Kidney epithelial cell (primary cell): ENCODE data around the gene TSR3. TPM values are rescaled to one million over a fixed set of nuclear protein-coding genes. Genes with fewer than 3 reads are reported as not detected.

Source experiments
- DNase-seq: peaks from one replicate; pipeline ENCODE4 v3.0.0-alpha.2; 2010; ENCODE audit warnings: low read depth
- H3K27me3 ChIP-seq: 2 replicates; pipeline ENCODE4 v1.6.0; 2011; ENCODE audit warnings: low read length; ENCODE audit not compliant: control insufficient read depth, insufficient read depth
- H3K36me3 ChIP-seq: 2 replicates; pipeline ENCODE4 v1.5.1; 2011; ENCODE audit warnings: low read length; ENCODE audit not compliant: control insufficient read depth, insufficient read depth
- H3K4me3 ChIP-seq: 2 replicates; pipeline ENCODE4 v1.5.1; 2011; ENCODE audit warnings: low read depth, mild to moderate bottlenecking, control low read depth, low read length
- total RNA-seq: library from RNA; depleted of rRNA; stranded (reverse); fragments of >200 nt; gene quantifications from 2 replicates; pipeline ENCODE4 v1.2.3, GENCODE V29; 2015
- TF ChIP-seq, protein P1 (sequence below): IDR thresholded peaks from 2 replicates; pipeline ENCODE4 v1.5.1; 2011; ENCODE audit warnings: mild to moderate bottlenecking, moderate library complexity, low read length, control low read depth, inconsistent platforms; ENCODE audit not compliant: insufficient read depth, poor library complexity, severe bottlenecking

The TSR3 gene
- total RNA-seq, 1 donor from 2014 or later: 138 TPM

DNA sequence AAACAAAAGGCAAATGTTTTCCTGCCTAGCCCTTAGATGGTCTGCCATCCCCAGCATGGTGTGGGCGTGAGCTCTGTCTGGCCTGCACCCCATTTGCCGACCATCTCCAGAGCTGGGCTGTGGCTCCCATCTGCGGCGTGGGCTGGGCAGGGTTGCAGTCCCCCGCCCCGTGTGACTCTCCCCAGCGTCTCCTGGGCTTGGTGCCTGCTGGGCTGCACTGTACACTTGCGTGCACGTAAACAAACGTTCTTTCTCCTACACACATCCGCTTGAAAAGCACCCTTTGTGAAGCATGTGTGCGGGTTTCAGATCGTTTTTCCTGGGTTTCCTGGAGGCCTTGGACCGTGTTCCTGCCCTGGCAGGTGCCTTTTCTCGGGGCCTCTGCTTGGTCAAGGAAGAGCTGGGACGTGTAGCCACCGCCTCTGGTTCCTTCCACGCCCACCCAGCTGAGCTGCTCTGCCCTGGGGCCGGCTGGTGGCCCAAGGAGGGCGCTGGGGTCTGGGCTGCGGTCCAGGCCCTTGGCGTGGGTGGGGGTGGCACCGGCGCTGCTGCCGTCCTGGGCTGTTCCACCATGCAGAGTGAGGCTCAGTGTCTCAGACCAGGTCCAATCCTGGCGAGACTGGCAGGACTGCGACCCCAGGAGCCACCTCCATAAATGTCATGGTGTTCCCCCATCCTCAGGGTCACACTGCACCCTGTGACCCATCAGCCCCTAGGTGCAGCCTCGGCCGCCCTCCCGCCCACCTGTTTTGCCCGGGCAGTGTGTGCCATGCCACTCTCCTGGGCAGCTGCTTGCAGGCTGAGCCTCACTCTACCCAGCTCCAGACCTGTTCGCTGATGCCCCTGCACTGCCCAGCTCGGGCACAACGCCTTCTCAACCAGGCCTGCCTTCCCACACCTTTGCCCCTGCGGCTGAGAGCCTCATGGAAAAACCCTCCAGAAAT is 28.1 kb downstream of the TSR3 start:
- DNase-seq: no peak
- H3K27me3 ChIP-seq: no peaks in the 10 kb centered on the region
- TF ChIP-seq, protein P1, sequence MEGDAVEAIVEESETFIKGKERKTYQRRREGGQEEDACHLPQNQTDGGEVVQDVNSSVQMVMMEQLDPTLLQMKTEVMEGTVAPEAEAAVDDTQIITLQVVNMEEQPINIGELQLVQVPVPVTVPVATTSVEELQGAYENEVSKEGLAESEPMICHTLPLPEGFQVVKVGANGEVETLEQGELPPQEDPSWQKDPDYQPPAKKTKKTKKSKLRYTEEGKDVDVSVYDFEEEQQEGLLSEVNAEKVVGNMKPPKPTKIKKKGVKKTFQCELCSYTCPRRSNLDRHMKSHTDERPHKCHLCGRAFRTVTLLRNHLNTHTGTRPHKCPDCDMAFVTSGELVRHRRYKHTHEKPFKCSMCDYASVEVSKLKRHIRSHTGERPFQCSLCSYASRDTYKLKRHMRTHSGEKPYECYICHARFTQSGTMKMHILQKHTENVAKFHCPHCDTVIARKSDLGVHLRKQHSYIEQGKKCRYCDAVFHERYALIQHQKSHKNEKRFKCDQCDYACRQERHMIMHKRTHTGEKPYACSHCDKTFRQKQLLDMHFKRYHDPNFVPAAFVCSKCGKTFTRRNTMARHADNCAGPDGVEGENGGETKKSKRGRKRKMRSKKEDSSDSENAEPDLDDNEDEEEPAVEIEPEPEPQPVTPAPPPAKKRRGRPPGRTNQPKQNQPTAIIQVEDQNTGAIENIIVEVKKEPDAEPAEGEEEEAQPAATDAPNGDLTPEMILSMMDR: no peak
- H3K4me3 ChIP-seq: no peak overlapping the region
- peaks cover 5% of the 10 kb centered on the region for H3K36me3 ChIP-seq

DNA sequence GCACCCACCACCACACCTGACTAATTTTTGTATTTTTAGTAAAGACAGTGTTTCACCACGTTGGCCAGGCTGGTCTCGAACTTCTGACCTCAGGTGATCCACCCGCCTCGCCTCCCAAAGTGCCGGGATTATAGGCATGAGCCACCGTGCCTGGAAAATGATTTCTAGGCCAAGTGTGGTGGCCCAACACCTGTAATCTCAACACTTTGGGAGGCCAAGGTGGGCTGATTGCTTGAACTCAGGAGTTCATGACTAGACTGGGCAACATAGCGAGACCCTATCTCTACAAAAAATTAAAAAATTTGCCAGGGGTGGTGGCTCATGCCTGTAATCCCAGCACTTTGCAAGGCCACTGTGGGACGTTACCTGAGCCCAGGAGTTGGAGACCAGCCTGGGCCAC is 29.3 kb downstream of the TSR3 start:
- TF ChIP-seq, protein P1: no peak
- DNase-seq: no peak
- peaks cover 5% of the 10 kb centered on the region for H3K36me3 ChIP-seq
- no peak overlapping the region for H3K4me3 ChIP-seq
- no peaks in the 10 kb centered on the region for H3K27me3 ChIP-seq

DNA sequence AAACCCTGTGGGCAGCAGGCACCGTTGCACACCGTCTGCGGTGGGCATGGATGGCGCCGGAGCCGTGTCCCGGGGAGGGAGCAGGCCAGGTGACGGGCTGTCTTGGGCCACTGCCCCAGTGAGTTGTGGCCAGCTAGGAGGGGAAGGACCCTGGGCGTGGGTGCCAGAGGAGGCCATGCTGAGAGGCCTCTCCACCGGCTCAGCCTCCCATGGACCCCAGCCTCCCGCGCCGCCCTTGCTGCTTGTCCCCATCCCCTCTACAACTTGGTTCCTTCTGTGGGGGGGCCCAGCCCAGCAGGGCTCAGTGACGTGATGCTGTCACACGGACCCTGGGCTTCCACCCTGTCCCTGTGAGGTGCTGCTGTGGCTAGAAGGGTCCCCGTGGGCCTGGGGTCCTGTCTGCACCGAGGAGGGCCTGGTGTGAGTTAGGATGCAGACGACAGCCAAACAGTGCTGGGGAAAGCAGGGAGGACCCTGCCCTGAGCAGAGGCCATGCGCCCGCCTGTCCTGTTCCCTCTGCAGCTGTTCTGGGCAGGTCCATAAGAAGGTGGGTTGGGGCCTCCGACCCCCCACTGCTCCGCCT is 30.9 kb downstream of the TSR3 start:
- DNase-seq: no peak
- Histone ChIP-seq H3K27me3 (no peaks in the 10 kb centered on the region), H3K36me3 (peaks cover 7% of the 10 kb centered on the region), H3K4me3 (no peak overlapping the region)
- TF ChIP-seq, protein P1: no peak

DNA sequence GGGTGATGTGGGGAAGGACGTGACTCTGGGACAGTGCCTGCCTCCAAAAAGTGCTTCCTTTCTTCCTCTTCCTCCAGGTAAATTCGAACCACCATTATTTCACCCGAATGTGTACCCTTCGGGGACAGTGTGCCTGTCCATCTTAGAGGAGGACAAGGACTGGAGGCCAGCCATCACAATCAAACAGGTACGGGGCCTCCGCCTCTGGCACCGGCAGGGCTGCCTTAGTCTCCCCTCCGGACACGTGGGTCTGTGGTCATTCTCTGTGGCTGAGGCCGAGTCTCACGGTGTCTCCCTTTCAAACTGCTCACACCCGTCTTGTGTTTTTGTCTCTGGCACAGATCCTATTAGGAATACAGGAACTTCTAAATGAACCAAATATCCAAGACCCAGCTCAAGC is 31.6 kb downstream of the TSR3 start:
- no peak overlapping the region for H3K4me3 ChIP-seq
- peaks cover 7% of the 10 kb centered on the region for H3K36me3 ChIP-seq
- no peaks in the 10 kb centered on the region for H3K27me3 ChIP-seq
- no peak for DNase-seq
- TF ChIP-seq, protein P1: no peak

DNA sequence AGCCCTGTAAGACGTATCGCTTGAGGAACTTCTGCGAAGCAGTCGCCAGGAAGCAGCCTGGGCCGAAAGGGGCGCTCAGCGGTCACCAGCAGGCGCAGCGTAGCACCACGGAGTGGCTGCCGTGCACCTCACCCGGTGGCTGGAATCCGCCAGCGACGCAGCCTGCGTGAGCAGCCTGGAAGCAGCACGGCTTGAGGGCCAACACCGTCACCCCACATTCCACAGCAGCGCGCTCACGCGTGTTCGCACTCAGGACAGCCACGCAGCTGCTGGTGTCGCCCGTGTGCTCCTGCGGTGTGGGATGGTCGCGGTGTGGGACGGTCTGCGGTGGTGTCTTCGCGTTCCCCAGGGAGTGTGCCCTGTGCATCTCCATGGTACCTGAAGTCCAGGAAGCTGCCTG is 32.6 kb downstream of the TSR3 start:
- no peak overlapping the region for H3K4me3 ChIP-seq
- no peaks in the 10 kb centered on the region for H3K27me3 ChIP-seq
- H3K36me3 ChIP-seq: peaks cover 7% of the 10 kb centered on the region
- TF ChIP-seq, protein P1: no peak
- DNase-seq: no peak

DNA sequence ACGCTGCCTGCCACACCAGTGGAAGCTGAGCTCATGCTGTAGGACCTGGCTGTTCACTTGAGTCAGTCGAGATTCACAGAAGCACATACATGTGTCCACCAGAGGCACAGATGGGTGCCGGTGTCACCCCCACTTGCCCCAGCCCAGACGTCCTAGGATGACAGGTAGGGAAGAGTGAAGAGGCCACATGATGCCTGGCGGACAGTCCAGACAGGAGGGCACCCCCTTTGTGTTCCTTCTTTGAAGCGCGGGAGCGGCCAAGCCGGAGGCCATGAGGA is 33.5 kb downstream of the TSR3 start:
- no peak overlapping the region for H3K4me3 ChIP-seq
- peaks cover 7% of the 10 kb centered on the region for H3K36me3 ChIP-seq
- DNase-seq: no peak
- H3K27me3 ChIP-seq: no peaks in the 10 kb centered on the region
- TF ChIP-seq, protein P1: no peak
